ENCODE data around the gene GFOD1.

The GFOD1 gene

DNA sequence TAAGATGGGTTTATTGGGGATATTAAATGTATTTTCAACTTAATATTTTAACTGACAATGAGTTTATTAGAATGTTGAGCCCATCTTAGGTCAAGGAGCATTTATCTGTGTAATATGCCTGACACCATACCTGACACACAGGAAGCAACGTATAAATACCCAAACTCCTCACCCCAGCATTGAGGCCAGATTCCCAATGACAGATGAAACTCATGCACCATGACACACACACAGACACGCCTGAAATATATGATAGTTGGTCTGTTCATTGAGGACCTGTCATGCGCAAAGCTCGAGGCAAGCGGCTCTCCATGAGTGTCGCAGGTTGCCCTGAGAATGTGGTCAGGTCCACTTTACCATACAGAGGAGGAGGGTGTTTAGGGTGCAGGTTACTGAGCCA is 64.1 kb downstream of the GFOD1 start:
- no peak for DNase-seq (ENCODE audit: low read depth)

DNA sequence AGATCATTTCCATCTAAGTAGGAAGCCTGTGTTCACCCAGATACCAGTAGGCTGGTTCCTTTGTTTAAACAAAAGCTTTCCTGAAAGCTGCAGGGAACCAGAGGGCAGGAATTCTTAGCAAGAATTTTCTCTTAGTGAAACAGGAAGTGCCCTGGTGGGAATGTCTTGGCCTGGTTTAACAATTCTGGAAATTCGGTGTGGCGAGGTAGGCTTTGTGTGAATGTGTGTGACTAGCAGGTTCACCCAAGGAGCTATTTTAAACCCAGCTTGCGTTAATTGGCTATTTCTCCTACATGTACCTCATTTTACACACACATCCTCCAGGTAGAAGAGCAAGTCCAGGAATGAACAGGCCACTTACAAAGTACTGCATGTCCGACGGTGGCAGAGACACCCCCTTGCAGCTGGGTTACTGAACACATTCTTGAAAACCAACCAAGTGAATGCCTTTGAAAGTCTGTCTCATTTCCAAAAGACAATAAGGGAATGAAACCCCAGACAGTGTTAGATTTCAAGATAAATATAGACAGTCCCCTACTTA is 64.6 kb downstream of the GFOD1 start:
- no peak for DNase-seq (ENCODE audit: low read depth)

DNA sequence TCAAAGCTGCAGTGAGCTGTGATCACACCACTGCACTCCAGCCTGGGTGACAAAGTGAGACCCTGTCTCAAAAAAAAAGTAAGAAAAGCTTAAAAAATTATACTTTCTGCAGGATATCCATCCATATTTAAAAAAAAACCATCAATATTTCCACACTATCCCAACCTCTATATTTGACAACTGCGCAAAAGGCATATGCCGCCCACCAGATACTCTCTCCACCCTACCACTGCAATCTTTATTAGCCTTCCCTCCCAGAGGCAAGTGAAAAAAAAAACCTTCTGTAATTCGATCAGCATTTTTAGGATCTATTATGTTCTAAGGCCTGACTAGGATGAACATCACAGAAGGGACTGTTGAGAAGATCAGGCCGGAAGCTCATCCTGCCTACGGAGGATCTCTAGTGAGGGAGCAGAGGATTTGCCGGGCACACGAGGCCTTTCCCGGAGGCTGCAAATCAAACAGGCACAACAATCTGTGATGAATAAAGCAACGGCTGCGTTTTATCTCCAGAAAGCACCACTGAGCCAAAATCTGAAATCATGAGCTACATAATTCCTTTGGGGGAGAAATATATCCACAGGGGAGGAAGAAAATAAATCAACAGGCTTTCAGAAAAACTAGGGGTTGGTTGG is 65.9 kb downstream of the GFOD1 start:
- no peak for DNase-seq (ENCODE audit: low read depth)

DNA sequence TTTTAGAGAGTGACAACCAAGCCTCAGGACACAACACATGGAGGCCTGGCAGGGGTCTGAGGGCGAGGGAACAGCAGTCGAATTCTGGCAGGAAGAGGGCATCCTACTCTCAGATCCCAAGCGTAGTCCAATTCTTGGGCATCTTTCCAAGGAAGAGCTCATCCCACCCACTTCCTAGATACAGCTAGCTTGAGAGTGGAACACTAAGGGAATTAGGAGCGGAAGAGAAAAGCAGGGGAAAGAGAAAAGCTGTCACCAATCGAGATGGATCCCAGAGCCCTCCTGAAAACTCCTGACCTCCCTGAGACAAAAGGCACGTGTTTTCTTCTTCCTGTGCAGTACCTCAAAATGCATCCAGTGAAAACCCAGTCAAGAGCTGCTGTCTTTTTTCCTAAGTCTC is 67.1 kb downstream of the GFOD1 start:
- no peak for DNase-seq (ENCODE audit: low read depth)

DNA sequence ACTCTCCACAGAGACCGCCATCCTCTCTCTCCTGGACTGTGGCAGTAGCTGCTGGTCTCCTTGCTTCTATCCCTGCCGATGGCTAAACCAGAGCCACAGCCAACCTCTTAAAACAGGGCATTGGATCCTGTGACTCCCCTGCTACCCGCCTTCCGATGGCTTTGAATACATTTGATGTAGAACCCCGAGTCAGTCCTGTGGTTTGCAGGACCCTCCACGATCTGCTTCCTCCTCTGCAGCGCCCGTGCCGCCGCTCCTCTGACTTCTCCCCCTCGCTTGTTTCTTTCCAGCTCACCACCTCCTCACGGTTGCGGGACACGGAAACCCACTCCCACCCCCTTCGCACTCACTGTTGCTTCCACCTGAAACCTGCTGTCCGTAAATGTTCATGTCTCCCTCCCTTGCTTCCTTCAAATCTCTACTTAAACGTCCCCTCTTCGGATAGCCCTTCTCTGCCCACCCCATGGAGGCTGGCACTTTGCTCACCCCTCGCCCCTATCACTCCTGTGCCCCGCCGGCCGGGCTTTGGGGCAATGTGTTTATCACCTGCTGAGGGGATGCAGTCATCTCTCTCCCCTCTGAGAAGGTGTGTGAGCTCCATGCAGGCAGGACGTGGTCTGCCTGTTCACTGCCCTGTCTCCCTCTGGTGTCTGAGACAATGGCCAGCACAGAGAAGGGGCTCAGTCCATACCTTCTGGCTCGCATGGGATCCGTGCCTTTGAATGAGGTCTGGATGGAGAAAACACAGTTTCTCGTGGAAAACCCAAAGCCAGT is 67.8 kb downstream of the GFOD1 start:
- DNase-seq (ENCODE audit: low read depth): no peak

DNA sequence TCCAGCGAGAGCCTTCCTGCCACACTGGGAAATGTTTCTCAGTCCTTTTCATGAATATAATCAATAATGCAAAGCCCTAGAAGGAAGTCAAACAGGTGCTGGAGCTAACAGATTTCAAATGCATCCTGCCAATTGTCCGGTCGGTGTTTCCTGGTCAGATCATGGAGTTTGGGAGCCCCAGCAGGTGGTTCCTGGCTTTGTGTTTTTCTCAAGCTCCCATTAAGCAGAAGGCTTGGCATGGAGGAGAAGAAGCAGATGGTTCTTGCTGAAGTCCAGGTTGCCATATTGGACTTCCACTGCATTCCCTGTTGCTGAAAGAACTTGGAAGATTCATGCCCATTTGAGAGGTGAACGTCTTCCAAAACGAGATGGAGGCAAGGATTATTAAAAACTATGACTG is 68.6 kb downstream of the GFOD1 start:
- DNase-seq (ENCODE audit: low read depth): no peak

DNA sequence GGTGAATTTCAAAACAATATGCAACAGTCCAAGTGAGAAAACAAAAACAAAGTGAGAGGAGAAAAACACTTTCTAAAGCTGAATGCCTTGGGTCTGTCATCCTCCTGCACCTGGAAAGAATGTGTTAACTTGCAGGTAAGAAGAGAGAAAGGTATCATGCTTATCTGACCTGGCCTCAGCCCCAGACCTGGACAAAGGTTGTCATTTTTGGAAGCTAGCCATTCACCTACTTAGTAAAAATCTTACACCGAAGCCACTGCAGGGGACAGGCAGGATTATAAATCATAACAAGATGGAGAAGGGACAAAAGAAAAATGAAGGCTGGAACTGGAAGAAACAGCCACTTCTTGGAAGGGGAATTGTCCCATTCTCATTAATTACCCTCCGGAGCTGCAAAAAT is 69.4 kb downstream of the GFOD1 start:
- DNase-seq (ENCODE audit: low read depth): no peak

DNA sequence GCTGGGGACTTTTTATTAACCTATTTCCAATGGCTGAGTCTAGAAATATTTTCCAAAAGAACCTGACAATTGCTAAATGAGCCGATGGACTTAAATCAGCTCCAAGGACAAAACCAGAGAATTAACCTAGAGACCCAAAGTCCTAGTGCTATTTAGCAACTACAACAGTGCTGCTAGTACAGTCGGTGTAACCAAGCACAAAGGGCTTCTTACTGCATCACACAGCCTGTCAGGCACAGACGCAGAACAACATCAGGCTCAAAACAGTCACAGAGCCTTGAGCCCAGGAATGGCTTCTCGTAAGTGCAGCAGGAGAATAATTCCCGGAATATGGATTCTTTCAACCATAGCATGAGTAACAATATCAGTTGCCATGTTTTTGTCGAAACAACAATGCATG is 70.0 kb downstream of the GFOD1 start:
- no peak for DNase-seq (ENCODE audit: low read depth)

DNA sequence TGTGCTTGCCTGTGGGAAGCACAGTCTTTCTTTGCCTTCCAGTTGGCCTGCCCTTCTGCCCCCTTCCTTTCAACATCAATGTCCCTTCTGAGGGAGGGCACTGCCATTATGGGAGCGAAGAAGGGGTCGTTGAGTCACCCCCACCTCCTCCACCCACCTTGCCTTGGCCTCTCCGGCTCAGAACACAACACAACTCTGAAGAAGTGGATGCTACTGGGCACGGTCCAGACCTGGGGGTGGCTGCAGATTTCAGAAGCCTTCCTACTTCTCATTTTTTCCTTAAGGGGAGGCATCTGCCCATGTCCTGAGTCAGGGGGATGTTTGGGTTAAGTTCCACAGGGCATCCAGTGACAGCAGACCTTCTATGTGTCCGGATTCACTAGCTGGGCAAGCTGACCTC is 72.1 kb downstream of the GFOD1 start:
- DNase-seq (ENCODE audit: low read depth): no peak

DNA sequence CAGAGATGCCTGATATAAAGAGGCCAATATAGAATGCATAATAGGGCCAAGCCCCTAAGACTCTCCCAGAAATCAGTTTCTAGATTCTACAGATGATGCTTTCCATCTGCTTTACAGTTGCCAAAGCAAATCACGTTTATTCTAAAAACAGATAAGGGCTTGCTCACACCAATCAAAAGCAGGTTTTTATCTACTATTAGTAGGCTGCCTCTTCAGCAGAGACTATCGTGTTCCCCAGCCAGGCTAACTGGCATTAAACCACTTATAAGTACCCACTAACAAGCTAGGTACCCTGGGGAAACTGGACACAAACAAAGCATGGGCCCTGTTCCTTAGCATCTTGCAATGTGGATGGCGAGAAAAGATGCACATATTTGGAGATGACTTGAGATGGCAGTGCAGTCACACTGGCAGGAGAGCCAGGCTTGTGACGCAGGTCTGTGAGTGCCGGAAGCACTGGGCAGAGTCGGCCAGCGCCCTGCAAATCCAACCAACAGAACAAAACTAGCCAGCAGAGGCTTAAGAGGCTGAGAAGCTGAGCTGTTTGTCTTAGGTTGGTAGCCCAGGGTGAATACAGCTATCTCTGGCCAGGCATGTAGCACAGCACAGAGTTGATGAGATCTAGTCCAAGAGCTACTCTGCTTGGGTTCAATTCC is 73.4 kb downstream of the GFOD1 start:
- DNase-seq (ENCODE audit: low read depth): no peak

DNA sequence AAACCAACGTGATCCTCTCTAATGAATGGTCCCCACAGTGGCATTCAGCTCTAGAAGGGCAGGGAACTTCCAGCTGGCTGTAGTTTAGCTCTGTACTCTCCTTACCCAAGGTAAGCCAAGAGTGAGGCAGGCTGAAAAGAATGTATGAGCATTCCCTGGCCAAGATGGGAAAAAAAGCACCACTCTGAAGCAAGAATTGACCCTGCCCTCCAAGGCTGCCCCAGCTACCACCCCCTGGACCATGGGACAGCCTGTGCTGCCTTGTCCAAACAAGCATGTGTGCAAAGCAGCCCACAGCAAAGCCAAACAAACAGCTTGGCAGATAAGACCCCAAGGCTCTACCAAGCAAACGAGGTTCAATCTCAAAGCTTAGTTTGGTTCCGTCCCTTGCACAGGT is 73.9 kb downstream of the GFOD1 start:
- no peak for DNase-seq (ENCODE audit: low read depth)

DNA sequence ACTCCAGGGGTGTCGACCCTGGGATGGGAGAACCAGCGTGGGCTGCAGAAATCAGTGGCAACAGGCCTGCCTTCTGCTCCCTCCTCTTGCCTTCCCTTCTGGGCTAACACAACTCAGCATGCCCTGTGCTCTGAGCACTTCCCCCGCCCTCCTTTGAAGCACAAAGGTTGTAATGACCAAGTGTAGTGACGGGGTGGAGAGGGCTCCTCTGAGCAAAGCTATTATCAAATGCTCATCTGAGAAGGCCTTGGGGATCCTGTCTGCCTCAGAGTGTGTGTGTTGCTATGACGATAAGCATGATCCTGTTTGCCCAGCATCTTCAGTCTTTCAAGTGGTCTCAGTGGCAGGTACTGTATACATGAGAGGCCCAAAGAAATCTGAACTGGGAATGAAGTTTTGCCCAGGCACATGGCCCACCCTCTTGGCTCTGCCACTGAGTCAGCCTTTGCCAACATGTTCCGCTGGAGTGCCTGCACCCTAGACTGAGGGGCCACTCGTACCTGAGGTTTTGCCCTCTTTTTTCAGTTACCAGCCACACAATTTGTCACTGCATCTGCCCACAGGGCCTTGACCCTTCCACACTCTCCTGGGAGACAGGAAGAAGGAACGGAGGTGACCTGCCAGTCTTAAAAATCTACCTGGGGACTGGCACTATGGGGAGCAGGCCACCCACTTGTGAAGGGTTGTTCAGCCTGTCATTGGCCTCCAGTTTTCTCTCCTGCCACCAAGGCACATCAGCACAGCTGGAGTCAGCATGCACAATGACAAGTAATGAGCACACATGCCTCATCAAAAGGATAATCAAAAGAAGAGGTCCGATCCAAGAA is 74.5 kb downstream of the GFOD1 start:
- no peak for DNase-seq (ENCODE audit: low read depth)

DNA sequence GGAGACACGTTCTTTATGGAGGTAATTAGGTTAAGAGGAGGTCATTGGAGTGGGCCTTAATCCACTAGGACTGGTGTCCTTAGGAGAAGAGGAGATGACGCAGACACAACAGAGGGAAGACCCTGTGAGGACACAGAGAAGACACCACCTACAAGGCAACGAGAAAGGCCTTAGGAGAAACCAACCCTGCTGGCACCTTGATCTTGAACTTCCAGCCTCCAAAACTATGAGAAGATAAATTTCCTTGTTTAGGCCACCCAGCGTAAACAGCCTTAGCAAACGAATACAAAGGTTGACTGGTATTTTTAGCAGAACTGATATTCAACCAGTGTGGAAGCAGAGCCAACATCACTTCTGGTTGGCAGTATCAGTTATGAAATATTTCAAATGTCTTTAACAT is 75.2 kb downstream of the GFOD1 start:
- DNase-seq (ENCODE audit: low read depth): no peak

DNA sequence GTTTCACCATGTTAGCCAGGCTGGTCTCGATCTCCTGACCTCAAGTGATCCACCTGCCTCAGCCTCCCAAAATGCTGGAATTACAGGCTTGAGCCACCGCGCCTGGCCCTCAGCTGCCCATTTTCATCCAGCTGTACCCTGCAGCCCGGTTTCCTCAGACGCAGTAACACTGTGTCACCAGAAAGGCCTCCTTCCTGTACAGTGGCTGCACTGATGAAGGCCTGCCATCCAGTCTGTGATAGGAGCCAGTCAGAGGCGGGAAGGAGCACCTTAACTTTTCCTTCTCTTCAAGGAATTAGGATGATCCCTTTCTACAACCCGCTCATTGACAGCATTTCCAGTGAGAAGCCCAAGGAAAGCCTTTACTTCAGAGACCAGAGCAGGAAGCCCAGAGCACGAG is 75.9 kb downstream of the GFOD1 start:
- no peak for DNase-seq (ENCODE audit: low read depth)

DNA sequence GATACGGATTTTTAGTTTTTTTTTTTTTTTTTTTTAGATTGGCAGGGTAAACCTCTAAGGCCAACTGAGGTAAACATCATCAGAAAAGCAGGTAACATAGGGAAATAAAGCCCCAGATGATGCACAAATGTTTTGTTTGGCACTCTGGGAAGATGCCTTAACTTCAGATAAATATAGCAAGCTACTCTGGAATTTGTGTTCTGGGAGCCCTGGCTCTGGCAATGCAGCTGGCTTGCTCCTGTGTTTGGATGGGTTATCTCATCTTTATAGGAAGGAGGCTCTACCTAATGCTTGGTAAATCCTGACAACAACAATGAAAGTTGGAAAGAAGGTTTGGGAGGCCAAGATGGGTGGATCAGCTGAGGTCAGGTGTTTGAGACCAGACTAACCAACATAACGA is 77.4 kb downstream of the GFOD1 start:
- DNase-seq (ENCODE audit: low read depth): no peak

DNA sequence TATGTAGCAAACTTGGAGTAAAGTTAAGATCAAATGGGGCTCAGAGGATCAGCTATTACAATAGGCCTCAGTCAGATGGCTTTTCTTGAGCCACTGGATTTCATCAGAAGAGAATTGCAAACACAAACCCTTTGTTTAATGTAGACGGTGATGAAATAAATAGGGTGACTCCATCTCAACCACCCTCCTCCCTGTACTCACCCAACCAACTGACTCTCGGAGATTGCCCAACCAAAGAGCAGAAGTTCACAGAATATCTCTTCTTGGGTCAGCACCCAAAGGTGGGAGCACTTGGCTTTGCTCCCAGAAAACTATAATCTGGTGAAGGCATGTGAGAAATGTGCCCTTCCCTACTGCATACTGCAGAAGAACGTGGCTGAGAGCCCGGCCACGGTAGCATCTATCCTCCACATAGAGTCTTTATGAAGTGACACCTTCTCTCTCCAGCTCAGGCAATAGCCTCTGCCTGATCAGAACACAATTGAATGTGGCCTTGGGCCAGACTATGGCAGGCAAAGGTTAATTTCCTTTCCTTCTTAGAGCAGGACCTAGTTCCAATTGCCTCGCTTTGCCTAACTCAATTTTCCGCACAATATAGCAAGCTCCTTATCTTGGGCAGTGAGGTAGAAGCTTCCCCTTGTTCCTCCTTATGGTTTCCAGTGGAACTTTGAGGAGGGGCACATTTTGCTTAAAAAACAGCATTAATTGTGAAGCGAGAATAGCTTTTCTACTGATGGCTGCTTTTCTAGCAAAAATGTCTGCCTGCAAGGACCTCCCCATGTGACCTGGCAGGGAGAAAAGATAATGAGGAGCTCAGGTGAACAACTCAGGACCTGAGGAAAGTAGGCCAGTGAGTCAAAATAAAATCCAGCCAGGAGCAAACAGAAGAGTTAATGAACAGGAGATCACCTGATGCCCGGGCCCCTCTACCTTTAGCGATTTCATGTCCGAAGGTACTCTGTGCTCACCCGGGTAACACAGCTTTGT is 79.4 kb downstream of the GFOD1 start:
- peak; percentile 54 for DNase-seq (ENCODE audit: low read depth)

DNA sequence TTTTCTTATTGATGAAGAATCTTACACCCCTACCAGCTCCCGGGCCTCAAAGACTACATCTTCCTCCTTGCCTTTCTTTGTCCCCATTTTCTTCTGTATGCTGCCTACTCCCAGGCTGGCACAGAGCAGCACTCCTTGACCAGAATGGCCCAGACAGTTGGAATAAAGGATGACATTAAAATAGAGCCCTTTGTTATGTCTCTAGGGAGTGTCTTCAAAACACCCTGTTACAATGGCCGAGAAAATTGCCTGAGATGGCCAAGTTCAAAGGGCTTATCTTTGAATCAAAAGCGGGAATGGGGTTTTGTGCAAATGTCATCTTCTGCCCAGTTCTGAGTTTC is 80.1 kb downstream of the GFOD1 start:
- DNase-seq (ENCODE audit: low read depth): no peak

DNA sequence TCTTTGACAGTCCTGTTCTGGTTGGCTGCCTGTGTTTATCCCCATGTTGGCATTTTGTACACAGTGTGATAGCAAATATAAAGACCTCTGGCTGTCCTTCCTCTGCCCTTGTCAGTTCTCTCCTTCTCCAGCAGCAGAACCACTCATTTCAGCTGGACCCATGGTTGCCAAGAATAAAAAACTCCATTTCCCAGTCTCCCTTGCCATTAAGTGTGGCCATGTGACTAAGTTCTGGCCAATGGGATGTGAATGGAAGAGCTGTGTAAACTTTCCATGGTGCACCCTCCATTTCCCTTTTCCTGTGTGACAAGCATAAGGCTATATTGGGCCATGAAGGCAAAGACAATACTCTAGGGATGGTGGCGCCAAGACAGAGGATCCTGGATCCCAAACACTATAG is 80.6 kb downstream of the GFOD1 start:
- DNase-seq (ENCODE audit: low read depth): no peak

DNA sequence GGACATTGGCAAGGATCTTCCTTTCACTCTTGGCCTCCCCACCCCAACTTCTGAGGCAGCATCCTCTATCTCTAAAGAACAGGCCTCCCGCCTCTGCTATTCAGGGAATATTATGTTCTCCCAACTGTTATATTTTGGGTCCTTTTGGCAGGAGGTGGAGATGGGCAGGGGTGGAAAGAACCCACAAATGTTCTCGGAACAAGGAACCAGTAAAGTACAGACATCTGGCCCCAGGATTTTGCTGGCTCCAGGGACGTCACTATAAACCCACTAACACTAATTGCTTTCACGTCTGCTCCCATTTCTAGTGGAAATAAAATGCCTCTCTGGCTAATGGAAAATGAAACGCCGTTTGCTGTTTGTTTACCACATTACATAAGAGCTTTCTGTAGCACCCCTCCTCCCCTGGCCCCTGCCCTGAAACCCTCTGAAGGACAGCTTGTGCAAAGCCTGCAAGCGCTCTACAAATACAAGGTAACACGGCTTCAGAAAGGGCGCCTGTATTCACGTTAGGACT is 81.4 kb downstream of the GFOD1 start:
- DNase-seq (ENCODE audit: low read depth): no peak

DNA sequence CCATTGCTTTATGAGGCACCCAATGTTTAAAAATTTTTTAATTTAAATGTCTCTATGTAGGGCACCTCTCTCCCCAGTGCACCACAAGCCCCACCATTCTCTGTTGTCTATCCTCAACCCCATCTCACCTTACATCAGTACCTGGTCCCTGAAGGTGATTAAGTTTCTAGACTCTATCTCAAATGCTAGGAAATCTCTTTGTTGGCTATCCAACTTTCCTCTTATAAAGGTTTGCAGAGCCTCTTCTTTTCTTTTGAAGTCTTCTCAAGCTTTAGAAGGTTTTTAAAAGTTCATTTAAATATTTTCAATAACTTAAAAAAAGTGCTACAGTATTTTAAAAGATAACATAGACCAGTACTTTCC is 82.5 kb downstream of the GFOD1 start:
- DNase-seq (ENCODE audit: low read depth): no peak

Measured in ELR (cell line).